Measurements from ENCODE around the gene FHAD1. TPM values are rescaled to one million over a fixed set of nuclear protein-coding genes. Genes with fewer than 3 reads are reported as not detected.
"Not testable (repeated sequence)": the region's sequence is repeated elsewhere in the genome, so short reads cannot be mapped to it uniquely, and the experiment has no call there.

The FHAD1 gene
- total RNA-seq, 2 donors from 2014 or later: 0.27 to 6.5 TPM

GRCh38 chr1:15299806-15300205 is 52.8 kb downstream of the FHAD1 start:
- 83% methylated on average over 4 of the region's 4 CpGs for WGBS
- TF ChIP-seq CTCF (IDR thresholded peaks at IDR 0.05): no peak
- TF ChIP-seq POLR2A (IDR thresholded peaks at IDR 0.05): no peak
- no peak for TF ChIP-seq POLR2AphosphoS5 (IDR thresholded peaks at IDR 0.05)
- H3K9me3 ChIP-seq: no peaks in the 10 kb centered on the region
- no peaks in the 10 kb centered on the region for H3K4me1 ChIP-seq (replicated peaks)
- DNase-seq (ENCODE audit: low spot score): no peak
- no peak overlapping the region for H3K4me3 ChIP-seq
- no peaks in the 10 kb centered on the region for H3K27me3 ChIP-seq (replicated peaks; ENCODE audit: insufficient read depth)
- intact Hi-C loops (cut with DNase I): no loop called here
- no peak overlapping the region for H3K27ac ChIP-seq
- H3K36me3 ChIP-seq: no peaks in the 10 kb centered on the region

GRCh38 chr1:15303935-15304334 is 56.9 kb downstream of the FHAD1 start:
- no peak for DNase-seq (ENCODE audit: low spot score)
- intact Hi-C loops (cut with DNase I): loop anchor here (2.0 kb wide), 1 partner anchor 175 kb away; no protein-coding TSS in a partner anchor
- no peak for TF ChIP-seq POLR2AphosphoS5 (IDR thresholded peaks at IDR 0.05)
- no peak for TF ChIP-seq CTCF (IDR thresholded peaks at IDR 0.05)
- no peak for TF ChIP-seq POLR2A (IDR thresholded peaks at IDR 0.05)
- Histone ChIP-seq H3K9me3 (no peaks in the 10 kb centered on the region), H3K36me3 (no peaks in the 10 kb centered on the region), H3K4me3 (no peak overlapping the region), H3K27ac (no peak overlapping the region), H3K27me3 (replicated peaks; ENCODE audit: insufficient read depth) (no peaks in the 10 kb centered on the region), H3K4me1 (replicated peaks) (no peaks in the 10 kb centered on the region)
- WGBS: 62% methylated on average over 6 of the region's 6 CpGs

GRCh38 chr1:15304708-15305467 is 57.9 kb downstream of the FHAD1 start:
- TF ChIP-seq CTCF (IDR thresholded peaks at IDR 0.05) (peak; percentile 83 to 99 (median 90)), POLR2AphosphoS5 (IDR thresholded peaks at IDR 0.05) (peak; percentile 8), POLR2A (IDR thresholded peaks at IDR 0.05) (no peak)
- Histone ChIP-seq H3K9me3 (no peaks in the 10 kb centered on the region), H3K27ac (no peak overlapping the region), H3K27me3 (replicated peaks; ENCODE audit: insufficient read depth) (no peaks in the 10 kb centered on the region), H3K4me1 (replicated peaks) (no peaks in the 10 kb centered on the region), H3K4me3 (no peak overlapping the region), H3K36me3 (no peaks in the 10 kb centered on the region)
- intact Hi-C loops (cut with DNase I): loop anchor here (2.0 kb wide), 1 partner anchor 176 kb away; no protein-coding TSS in a partner anchor
- peak; percentile 66 for DNase-seq (ENCODE audit: low spot score)
- WGBS: 32% methylated on average over 15 of the region's 15 CpGs

GRCh38 chr1:15305468-15305770 is 58.4 kb downstream of the FHAD1 start:
- Histone ChIP-seq H3K36me3 (no peaks in the 10 kb centered on the region), H3K27me3 (replicated peaks; ENCODE audit: insufficient read depth) (no peaks in the 10 kb centered on the region), H3K27ac (no peak overlapping the region), H3K4me1 (replicated peaks) (no peaks in the 10 kb centered on the region), H3K4me3 (no peak overlapping the region), H3K9me3 (no peaks in the 10 kb centered on the region)
- TF ChIP-seq POLR2AphosphoS5 (IDR thresholded peaks at IDR 0.05) (no peak), POLR2A (IDR thresholded peaks at IDR 0.05) (no peak)
- intact Hi-C loops (cut with DNase I): loop anchor here (2.0 kb wide), 1 partner anchor 177 kb away; no protein-coding TSS in a partner anchor
- no peak for DNase-seq (ENCODE audit: low spot score)
- 95% methylated on average over 7 of the region's 7 CpGs for WGBS

GRCh38 chr1:15306352-15306751 is 59.3 kb downstream of the FHAD1 start:
- H3K27me3 ChIP-seq (replicated peaks; ENCODE audit: insufficient read depth); H3K36me3 ChIP-seq; H3K9me3 ChIP-seq; H3K27ac ChIP-seq; H3K4me1 ChIP-seq (replicated peaks); DNase-seq (ENCODE audit: low spot score); H3K4me3 ChIP-seq; intact Hi-C loops (cut with DNase I): not testable (repeated sequence)
- 94% methylated on average over 1 of the region's 1 CpG for WGBS

- 88% methylated on average over 1 of the region's 1 CpG for WGBS
- no peaks in the 10 kb centered on the region for H3K4me1 ChIP-seq (replicated peaks)
- no peaks in the 10 kb centered on the region for H3K36me3 ChIP-seq
- intact Hi-C loops (cut with DNase I): no loop called here
- H3K4me3 ChIP-seq: no peak overlapping the region
- peak overlapping the region in 1 of 2 donors; percentile 34 for H3K27ac ChIP-seq
- no peaks in the 10 kb centered on the region for H3K27me3 ChIP-seq (replicated peaks; ENCODE audit: insufficient read depth)
- TF ChIP-seq CTCF (IDR thresholded peaks at IDR 0.05) (no peak), POLR2A (IDR thresholded peaks at IDR 0.05) (no peak), POLR2AphosphoS5 (IDR thresholded peaks at IDR 0.05) (no peak)
- DNase-seq (ENCODE audit: low spot score): no peak
- H3K9me3 ChIP-seq: no peaks in the 10 kb centered on the region
Observed at GRCh38 chr1:15308135-15308534, 61.1 kb downstream of the FHAD1 start.

Measured in prostate gland (tissue), 2 donors.